K562 (cell line): Measurements from ENCODE around the gene AGPAT2. TPM values are rescaled to one million over a fixed set of nuclear protein-coding genes. Genes with fewer than 3 reads are reported as not detected.
A peak's percentile ranks its signal among the peaks of the same experiment; 100 is the strongest.

ENCODE experiments used
- CHD7 ChIP-seq: fragments of 200-600 bp; sonication (generic); IDR thresholded peaks from one replicate; pipeline ENCODE4 v1.6.1; 2012; ENCODE audit warnings: mild to moderate bottlenecking, low read depth, low read length, inconsistent platforms
- FOXP1 ChIP-seq: sonication (generic); formaldehyde crosslinking; IDR thresholded peaks from 2 replicates; pipeline ENCODE4 v1.8.0; 2022; ENCODE audit warnings: mild to moderate bottlenecking, missing genetic modification reagents
- HNRNPK ChIP-seq: fragments of 200-400 bp; formaldehyde crosslinking; IDR thresholded peaks from one replicate; pipeline ENCODE4 v1.6.1; 2018; ENCODE audit warnings: mild to moderate bottlenecking, low read depth, low read length; ENCODE audit not compliant: poor library complexity, severe bottlenecking
- NCOR1 ChIP-seq: fragments of 450-650 bp; IDR thresholded peaks from 2 replicates; pipeline ENCODE4 v1.6.1; 2016; ENCODE audit warnings: mild to moderate bottlenecking, moderate library complexity
- REST ChIP-seq, 2 experiments: fragments of 450-650 bp; formaldehyde crosslinking in 1 of 2; IDR thresholded peaks; 2 replicates each; pipeline versions ENCODE4 v1.4.0 to v1.6.1; 2014 to 2020; ENCODE audit warnings: mild to moderate bottlenecking in 2 of 2, borderline replicate concordance in 1 of 2, low read depth in 1 of 2
- TCF7 ChIP-seq: sonication (generic); IDR thresholded peaks from 2 replicates; pipeline ENCODE4 v1.6.1; 2016; ENCODE audit warnings: antibody characterized with exemption, borderline replicate concordance
- polyA plus RNA-seq, 8 experiments: library from polyadenylated mRNA; depleted of rRNA in 4 of 8; stranded (reverse) in 5 of 8; unstranded in 3 of 8; fragments of >200 nt; fragmentation: Nextera tagmentation in 2 of 8; fragmentation: Illumina TruSeq in 1 of 8; extraction: Ambion mirVana in 2 of 8; extraction: Trizol in 1 of 8; gene quantifications; 2 replicates each; pipeline versions ENCODE4 v1.2.1 to v1.2.3, GENCODE V29; 2011 to 2014; ENCODE audit warnings: inconsistent platforms in 1 of 8, missing spikeins in 1 of 8
- total RNA-seq, 7 experiments: library from RNA; depleted of rRNA in 6 of 7; stranded (reverse); fragments of >200 nt in 6 of 7; fragmentation: Illumina TruSeq in 2 of 7; extraction: Trizol in 2 of 7; gene quantifications; 2 replicates each; pipeline versions ENCODE4 v1.2.1 to v1.2.3, GENCODE V29; 2011 to 2021; ENCODE audit warnings: low replicate concordance in 1 of 7

AGPAT2 gene
- total and polyA plus RNA-seq, 9 of the 15 experiments (the other 6 are each of a cell fraction or from before 2014, with no cell fraction given), result 0.13 to 54.5 (median 23.9) TPM

- TF ChIP-seq CHD7 (peak; percentile 2), NCOR1 (no peak), REST (IDR thresholded peaks at IDR 0.05; ENCODE audit: borderline replicate concordance) (no peak), REST (CRISPR knock-in tag; IDR thresholded peaks at IDR 0.05; ENCODE audit: low read depth) (0 out of 2 replicates have a peak, but pooled peaks have one; percentile 13), HNRNPK (no peak), TCF7 (no peak), FOXP1 (no peak)
Observed at GRCh38 chr9:136675477-136676296, 11.6 kb downstream of the AGPAT2 start (continued).
